GM12892 (cell line): ENCODE results near the gene FANCM.

Experiments
- DNase-seq: peaks from one replicate; pipeline ENCODE4 v3.0.0; 2011; ENCODE audit not compliant: insufficient read length
- FAIRE-seq: peaks from 2 replicates; lab custom pipeline; 2011; peaks lifted over from hg19 to GRCh38; lab: Jason Lieb, UNC
- POLR2A ChIP-seq: IDR thresholded peaks from 2 replicates; pipeline ENCODE4 v1.6.1; 2011; ENCODE audit warnings: low read depth, low read length, control low read depth
- POLR2AphosphoS5 ChIP-seq: IDR thresholded peaks from 2 replicates; pipeline ENCODE4 v1.6.1; 2011; ENCODE audit warnings: low read depth, low read length, control low read depth
- TAF1 ChIP-seq: IDR thresholded peaks from 2 replicates; pipeline ENCODE4 v1.6.1; 2011; ENCODE audit warnings: low read depth, mild to moderate bottlenecking, control low read depth, low read length, borderline replicate concordance

Gene FANCM

DNA sequence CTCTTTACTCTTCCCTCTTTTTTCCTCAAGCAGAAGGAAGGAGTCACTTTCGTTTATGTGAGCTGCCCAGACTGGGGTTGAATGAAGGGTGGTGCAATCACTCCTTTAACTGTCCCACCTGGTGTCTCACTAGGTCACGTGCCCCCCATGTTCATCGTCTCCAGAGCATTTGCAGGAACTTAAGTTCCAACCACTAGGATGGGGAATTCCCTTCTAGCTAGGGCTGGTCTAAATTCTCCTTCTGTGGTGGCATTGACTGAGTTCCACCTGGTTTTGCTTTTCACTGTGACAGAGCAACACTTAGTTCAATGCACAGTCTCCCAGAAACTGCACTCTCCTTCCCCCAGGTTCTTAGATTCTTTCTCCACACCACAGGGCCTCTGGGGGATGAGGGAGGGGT is 9.5 kb downstream of the FANCM start:
- FAIRE-seq, result peak; percentile 30
- DNase-seq, result no peak
- TF ChIP-seq POLR2AphosphoS5 (no peak), POLR2A (no peak), TAF1 (no peak)

DNA sequence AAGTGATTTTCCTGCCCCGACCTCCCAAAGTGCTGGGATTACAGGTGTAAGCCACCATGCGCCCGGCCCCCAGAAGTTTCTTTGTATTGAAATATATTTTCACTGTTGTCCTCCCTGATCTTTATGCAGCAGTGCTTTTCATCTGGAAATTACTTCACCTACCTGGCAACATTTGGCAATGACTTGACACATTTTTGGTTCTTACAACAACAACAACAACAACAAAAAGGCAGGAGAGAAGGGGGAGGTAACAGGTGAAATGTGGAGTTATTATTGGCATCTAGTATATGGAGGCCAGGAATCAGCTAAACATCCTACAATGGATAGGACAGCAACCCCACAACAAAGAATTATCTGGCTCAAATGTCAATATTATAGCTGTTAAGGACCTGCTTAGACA is 13.9 kb downstream of the FANCM start:
- FAIRE-seq, result no peak
- DNase-seq, result no peak
- no peak for TF ChIP-seq POLR2AphosphoS5
- no peak for TF ChIP-seq TAF1
- TF ChIP-seq POLR2A, result no peak

DNA sequence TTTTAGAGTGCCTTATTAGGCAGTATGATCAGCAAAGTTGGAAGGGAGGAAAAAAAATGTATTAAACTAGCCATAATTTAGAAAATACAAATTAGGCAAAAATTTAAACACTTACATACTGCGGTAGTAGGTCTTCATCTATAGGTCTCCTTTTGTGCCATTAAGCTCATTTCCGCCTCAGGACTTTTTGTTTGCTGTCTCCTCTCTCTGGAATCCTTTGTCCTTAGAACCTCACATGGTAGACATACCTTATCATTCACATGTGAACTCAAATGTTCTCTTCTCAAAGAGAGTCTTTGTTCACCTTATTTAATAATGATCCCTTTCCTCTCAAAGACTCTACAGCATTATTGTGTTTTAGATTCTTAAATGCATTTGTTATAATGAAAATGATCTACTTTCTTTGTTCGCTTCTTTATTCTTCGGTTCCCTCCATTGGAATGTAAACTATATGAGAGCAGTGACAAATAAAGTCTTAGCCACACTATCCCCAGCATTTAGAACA is 14.7 kb downstream of the FANCM start:
- FAIRE-seq, result no peak
- TF ChIP-seq POLR2A (no peak), TAF1 (no peak), POLR2AphosphoS5 (no peak)
- no peak for DNase-seq

DNA sequence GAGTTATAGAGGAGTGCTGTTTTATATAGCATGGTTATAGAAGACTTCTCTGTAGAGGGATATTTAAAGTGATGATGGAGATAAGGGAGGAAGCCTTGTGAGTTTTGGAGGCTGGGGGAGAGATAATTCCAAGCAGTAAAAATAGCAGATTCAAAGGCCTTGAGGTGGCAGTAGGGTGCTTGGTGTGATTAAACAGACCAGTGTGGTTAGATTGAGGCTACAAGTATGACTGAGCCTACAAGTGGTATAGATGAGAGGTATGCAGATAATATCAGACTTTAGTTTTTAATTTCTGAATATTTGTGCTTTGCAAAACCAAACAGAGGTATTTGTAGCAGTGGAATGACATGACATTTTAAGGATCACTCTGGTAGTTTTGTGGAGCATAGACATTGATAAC is 20.3 kb downstream of the FANCM start:
- DNase-seq, result no peak
- no peak for TF ChIP-seq POLR2AphosphoS5
- no peak for TF ChIP-seq TAF1
- no peak for TF ChIP-seq POLR2A
- no peak for FAIRE-seq

DNA sequence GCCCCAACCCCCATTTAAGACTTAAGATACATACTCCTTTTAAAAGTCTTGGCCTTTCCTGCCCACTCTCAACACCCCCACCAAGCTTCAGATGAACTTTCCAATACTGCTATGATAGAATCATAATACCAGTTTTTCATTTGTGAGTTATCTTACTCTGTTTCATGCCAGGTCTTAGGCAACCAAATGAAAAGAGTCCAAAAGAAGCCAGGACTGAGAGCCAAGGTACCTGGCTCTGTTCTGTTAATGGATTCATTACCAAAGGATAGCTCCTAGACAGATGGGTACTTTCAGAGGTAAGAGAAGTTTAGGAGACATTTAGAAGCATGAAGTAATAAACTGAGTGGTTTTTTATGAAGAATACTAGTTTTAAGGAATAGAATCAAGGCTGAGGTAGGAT is 34.2 kb downstream of the FANCM start:
- no peak for TF ChIP-seq POLR2A
- TF ChIP-seq POLR2AphosphoS5, result no peak
- no peak for TF ChIP-seq TAF1
- FAIRE-seq (no peak), DNase-seq (no peak)

DNA sequence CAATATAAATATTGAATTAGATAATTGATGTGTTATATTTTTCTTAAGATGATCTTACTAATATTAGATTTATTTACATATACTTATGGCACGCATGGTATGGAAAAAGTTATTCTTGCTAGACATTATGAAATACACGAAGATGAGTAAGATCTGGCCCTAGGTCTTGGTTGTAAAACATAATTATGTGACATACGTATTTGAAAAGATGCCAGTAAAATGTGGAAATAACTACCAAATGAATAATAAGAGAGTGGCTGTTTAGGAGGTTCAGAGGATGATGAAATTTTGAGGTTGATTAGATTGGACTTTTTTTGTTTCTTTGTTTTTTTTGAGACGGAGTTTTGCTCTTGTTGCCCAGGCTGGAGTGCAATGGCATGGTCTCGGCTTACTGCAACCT is 41.3 kb downstream of the FANCM start:
- FAIRE-seq (no peak), DNase-seq (no peak)
- TF ChIP-seq POLR2AphosphoS5 (no peak), POLR2A (no peak), TAF1 (no peak)

DNA sequence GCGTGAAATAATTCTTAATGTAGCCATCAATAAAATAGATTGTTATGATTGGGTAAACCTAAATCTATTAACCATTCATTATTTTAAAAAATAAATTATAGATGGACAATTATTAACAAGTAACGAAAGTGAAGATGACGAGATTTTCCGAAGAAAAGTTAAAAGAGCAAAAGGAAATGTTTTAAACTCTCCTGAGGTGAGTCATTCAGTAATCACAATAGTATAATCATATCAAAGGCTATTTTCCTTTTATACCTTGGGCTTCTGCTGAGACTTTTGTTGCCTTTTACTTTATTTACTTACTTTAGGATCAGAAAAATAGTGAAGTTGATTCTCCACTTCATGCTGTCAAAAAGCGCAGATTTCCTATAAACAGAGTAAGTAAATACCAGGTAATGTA is 45.6 kb downstream of the FANCM start:
- DNase-seq (no peak), FAIRE-seq (no peak)
- TF ChIP-seq TAF1, result no peak
- no peak for TF ChIP-seq POLR2AphosphoS5
- TF ChIP-seq POLR2A, result no peak

DNA sequence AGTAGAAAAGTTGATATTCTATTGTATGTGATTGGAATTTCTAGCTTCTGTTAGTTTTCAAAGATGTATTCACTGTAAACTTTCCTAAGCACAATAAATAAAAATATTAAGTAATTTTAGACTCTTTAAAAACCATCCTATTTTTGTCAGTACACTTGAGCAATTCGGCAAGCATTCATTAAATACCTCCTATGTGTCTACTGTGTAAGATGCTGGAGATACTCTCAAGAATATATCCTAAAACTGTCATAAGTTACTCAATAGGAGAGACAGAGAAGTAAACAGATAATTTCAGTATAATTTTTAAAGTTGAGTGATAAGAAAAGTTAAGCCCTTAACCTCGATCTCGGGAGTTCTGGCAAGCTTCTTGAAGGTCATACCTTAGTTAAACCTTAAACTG is 46.1 kb downstream of the FANCM start:
- no peak for FAIRE-seq
- TF ChIP-seq TAF1, result no peak
- no peak for TF ChIP-seq POLR2AphosphoS5
- no peak for TF ChIP-seq POLR2A
- DNase-seq, result no peak

DNA sequence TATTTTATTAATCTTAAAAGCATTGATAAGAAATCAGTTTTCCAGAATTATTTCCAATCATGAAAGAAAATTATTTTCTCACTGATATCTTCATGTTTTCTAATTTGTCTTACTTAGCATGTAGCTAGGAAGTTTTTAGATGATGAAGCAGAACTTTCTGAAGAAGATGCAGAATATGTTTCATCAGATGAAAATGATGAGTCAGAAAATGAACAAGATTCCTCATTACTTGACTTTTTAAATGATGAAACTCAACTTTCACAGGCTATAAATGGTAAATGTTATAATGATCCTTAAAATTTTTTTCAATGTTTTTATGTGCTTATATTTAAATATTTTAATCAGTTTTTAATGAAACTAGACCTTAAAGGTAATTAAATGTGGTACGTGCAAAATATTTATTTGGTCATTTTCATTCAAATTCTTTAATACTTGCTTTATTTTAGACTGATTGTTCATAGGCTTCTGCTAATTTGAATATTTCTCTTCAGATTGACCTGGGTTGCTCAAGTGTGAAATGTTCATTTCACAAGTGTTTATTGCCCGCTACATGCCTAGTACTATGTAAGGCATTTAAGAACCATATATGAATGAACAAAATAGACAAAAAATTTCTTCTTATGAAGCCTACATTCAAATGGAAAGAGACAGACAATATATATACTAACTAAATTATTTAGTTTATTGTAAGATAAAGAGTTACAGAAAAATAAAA is 49.5 kb downstream of the FANCM start:
- DNase-seq, result no peak
- TF ChIP-seq TAF1 (no peak), POLR2AphosphoS5 (no peak), POLR2A (no peak)
- no peak for FAIRE-seq

DNA sequence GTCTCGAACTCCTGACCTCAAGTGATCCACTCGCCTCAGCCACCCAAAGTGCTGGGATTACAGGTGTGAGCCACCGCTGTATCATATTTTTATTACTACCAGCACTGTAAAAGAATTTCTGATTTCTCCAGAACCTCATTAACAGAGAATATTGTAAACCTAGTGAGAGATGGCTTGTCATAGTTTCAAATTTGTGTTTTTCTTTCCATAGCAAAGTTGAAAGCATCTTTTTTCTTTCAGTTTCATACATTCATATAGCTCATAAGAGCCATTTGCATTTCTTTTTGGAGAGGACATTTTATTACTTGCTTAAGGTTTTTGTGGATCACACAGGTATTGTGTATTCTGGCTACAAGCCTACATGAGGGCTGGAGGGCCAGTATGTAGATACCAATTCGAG is 59.2 kb downstream of the FANCM start:
- DNase-seq (no peak), FAIRE-seq (peak; percentile 54)
- TF ChIP-seq POLR2AphosphoS5, result no peak
- TF ChIP-seq TAF1, result no peak
- no peak for TF ChIP-seq POLR2A

DNA sequence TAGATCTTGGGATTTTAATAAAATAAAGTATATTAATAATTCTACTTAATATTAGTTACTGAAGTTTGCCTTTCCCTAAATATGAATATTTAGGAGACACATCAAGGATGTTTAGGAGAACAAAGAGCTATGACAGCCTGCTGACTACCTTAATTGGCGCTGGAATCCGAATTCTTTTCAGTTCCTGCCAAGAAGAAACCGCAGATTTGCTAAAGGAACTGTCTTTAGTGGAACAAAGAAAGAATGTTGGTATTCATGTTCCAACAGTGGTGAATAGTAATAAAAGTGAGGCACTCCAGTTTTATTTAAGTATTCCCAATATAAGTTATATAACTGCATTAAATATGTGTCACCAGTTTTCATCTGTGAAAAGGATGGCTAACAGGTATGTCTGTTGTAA is 62.8 kb downstream of the FANCM start:
- no peak for DNase-seq
- FAIRE-seq, result no peak
- no peak for TF ChIP-seq TAF1
- TF ChIP-seq POLR2A, result no peak
- no peak for TF ChIP-seq POLR2AphosphoS5

DNA sequence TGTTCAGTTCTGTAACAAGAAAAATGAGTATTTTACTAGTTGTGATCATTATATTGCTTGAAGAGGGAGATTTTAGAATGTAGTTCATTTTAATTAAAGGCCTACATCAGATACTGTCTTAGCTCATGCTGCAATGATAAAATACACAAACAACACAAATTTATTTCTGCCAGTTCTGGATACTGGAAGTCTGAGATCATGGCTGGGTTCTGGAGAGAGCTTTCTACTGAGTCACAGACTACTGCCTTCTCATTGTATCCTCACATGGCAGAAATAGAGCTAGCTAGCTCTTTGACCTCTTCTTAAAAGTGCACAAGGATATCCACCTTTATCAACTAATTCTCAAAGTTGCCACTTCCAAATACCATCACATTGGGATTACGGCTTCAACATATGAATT is 63.5 kb downstream of the FANCM start:
- FAIRE-seq (peak; percentile 33), DNase-seq (no peak)
- TF ChIP-seq POLR2A (no peak), POLR2AphosphoS5 (no peak), TAF1 (no peak)
